Lower leg skin (tissue), 4 donors: ENCODE measurements around the gene UMAD1. TPM values are rescaled to one million over a fixed set of nuclear protein-coding genes. Genes with fewer than 3 reads are reported as not detected.

Experiments
- DNase-seq, 2 donors: peaks; one replicate each; pipeline ENCODE4 v3.0.0-alpha.2; 2019; ENCODE audit warnings: low spot score in 2 of 2
- H3K4me3 ChIP-seq: fragments of 200-600 bp; sonication (generic); 2 replicates; pipeline ENCODE4 v1.5.1; 2017; ENCODE audit warnings: mild to moderate bottlenecking, low read depth; ENCODE audit not compliant: poor library complexity, severe bottlenecking
- POLR2A ChIP-seq, 2 donors: fragments of 450-650 bp; IDR thresholded peaks; one replicate each; pipeline ENCODE4 v1.6.1; 2016 to 2017; ENCODE audit warnings: antibody characterized with exemption in 2 of 2, mild to moderate bottlenecking in 1 of 2, moderate library complexity in 1 of 2
- WGBS, 2 donors: methylation state at CpG; one replicate each; pipeline ENCODE4 v1.1.5; 2018; 5-methylcytosine and 5-hydroxymethylcytosine counted together
- intact Hi-C: fragments of 100-400 bp; cut with DNase I; formaldehyde crosslinking; loops from one replicate; pipeline ENCODE4 v1.15.0; 2023; ENCODE audit warnings: low total_unique reads
- total RNA-seq, 4 donors: library from RNA; depleted of rRNA; stranded (reverse); fragments of >200 nt; gene quantifications; one replicate each; pipeline ENCODE4 v1.1.0, GENCODE V29; 2016
- TF ChIP-seq, protein P1 (sequence below), 3 donors: fragments of 450-650 bp; IDR thresholded peaks; one replicate each; pipeline ENCODE4 v1.5.1; 2016; ENCODE audit warnings: antibody characterized with exemption in 3 of 3, mild to moderate bottlenecking in 3 of 3, moderate library complexity in 2 of 3

The UMAD1 gene
- total RNA-seq, 4 donors from 2014 or later = 12.3 to 26.1 (median 13.2) TPM

DNA sequence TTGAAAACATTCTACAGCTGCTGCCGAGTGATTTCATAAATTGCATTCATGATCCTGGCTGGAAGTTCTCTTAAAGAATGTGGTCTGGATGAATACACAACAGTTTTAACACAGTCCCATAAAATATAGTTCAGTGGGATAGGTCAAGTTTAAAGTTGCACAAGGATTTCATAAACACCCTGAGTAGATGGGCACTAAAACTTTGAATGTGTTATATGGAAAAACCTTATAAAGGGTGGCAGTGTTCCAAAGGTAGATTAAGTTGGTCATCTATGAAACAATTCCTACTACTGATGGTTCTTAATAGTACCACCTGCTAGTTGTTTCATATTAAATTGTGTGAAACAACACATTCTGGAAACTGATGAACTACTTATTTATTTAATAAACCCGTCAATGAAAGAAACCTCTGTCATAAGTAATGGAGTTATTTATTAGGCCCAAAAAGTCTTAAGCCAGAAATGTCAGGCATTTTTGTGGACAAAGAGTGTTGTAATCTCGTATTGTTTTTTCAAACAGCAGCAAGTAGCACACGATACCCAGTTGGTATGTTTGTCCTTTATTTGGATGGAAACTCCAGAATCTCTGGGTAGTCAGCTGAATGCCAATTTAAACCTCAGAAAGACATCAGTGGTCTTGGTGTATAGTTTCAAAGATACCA, 92.2 kb downstream of the UMAD1 start:
- intact Hi-C loops = no loop called here
- WGBS, 2 donors = 64% methylated on average over 4 of the region's 4 CpGs
- TF ChIP-seq, protein P1, sequence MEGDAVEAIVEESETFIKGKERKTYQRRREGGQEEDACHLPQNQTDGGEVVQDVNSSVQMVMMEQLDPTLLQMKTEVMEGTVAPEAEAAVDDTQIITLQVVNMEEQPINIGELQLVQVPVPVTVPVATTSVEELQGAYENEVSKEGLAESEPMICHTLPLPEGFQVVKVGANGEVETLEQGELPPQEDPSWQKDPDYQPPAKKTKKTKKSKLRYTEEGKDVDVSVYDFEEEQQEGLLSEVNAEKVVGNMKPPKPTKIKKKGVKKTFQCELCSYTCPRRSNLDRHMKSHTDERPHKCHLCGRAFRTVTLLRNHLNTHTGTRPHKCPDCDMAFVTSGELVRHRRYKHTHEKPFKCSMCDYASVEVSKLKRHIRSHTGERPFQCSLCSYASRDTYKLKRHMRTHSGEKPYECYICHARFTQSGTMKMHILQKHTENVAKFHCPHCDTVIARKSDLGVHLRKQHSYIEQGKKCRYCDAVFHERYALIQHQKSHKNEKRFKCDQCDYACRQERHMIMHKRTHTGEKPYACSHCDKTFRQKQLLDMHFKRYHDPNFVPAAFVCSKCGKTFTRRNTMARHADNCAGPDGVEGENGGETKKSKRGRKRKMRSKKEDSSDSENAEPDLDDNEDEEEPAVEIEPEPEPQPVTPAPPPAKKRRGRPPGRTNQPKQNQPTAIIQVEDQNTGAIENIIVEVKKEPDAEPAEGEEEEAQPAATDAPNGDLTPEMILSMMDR (IDR thresholded peaks at IDR 0.05) = no peak
- no peak for TF ChIP-seq POLR2A (IDR thresholded peaks at IDR 0.05)
- DNase-seq = no peak
- H3K4me3 ChIP-seq = no peak overlapping the region

DNA sequence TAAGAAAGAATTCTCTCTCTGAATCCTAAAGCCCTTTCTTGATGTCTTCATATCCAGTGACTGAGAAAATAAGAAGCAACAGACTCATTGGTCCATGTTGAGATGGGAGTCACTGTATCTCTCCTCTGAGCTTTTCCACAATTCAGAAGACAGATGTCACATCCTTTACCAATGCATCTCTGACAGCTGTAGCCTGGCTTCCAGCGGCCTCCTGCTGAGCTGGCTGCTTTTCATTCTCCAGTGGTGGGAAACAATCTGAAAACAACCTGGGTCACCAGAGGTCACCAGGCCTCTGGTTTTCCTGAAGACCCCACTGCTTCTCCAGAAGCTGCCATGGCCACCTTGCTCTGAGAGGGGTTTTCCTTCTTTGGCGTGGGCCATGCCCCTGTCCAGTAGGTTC, 96.1 kb downstream of the UMAD1 start:
- TF ChIP-seq, protein P1 (IDR thresholded peaks at IDR 0.05) = no peak
- TF ChIP-seq POLR2A (IDR thresholded peaks at IDR 0.05) = no peak
- 92 to 100% methylated on average over 2 of the region's 2 CpGs for WGBS, 2 donors
- no peak overlapping the region for H3K4me3 ChIP-seq
- intact Hi-C loops = no loop called here
- DNase-seq = no peak

DNA sequence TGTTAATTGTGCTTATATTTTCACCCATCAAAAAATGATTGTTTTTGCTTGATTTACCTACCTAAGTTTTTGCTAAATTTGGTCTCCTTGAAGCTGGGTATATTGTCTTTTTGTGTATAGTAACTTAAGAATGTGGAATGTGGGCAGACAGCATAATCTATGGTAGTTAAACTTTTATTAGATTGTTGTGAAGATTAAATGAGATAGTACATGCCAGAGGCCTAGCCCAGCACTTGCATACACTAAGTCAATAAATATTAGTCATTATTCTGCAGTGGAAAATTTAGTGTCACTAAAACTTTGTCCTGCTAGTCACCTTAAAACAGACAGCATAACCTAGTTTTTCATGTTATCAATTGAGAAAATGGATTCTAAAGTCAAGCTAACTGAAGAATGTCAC, 97.1 kb downstream of the UMAD1 start:
- TF ChIP-seq, protein P1 (IDR thresholded peaks at IDR 0.05) = no peak
- TF ChIP-seq POLR2A (IDR thresholded peaks at IDR 0.05) = no peak
- no peak for DNase-seq
- intact Hi-C loops = no loop called here
- H3K4me3 ChIP-seq = no peak overlapping the region

DNA sequence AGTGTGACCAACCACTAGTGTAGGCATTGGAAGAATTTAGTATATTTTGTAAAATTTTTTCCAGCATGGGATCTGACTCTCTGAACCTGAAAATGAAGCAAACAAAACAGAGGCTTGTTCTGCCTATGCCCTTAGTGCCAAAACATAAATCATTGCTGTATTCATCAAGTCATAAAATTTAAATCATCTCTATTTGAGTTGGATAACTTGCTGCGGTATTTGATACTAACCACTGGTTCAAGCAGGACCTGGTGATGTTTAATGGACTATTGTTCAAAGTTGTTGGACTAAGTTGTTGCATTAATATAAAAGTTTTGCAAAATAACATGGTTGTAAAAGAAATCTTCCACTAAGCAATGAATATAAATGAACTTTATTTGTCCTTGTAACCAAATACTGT, 97.6 kb downstream of the UMAD1 start:
- WGBS, 2 donors = 33 to 34% methylated on average over 1 of the region's 1 CpG

DNA sequence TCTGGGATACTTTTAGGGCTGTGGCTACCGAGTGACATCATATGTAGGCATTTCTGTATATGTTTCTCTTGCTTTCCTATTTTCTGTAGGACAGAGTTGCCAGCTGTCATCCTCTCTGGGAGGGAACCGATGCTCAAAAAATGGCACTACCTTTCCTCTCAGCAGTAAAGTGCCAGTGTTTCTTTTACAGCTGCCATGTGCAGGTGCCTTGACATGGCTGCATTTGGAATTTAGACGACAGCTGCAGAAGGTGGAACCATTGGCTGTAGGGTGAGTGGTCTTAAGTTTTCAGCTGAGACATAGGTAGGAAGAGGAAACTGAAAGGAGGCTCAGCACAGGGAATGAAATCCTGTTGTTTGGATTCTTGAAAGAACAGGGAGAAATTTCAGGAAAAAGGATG, 98.1 kb downstream of the UMAD1 start:
- WGBS, 2 donors = 83 to 89% methylated on average over 3 of the region's 3 CpGs
- intact Hi-C loops = no loop called here
- no peak for DNase-seq
- H3K4me3 ChIP-seq = no peak overlapping the region
- TF ChIP-seq POLR2A (IDR thresholded peaks at IDR 0.05) = no peak
- TF ChIP-seq, protein P1 (IDR thresholded peaks at IDR 0.05) = no peak

More for the DNA sequence above, 97.6 kb downstream of the UMAD1 start:
- H3K4me3 ChIP-seq = no peak overlapping the region
- DNase-seq = no peak
- intact Hi-C loops = no loop called here
- TF ChIP-seq, protein P1 (IDR thresholded peaks at IDR 0.05) = no peak
